Measurements from ENCODE around the gene SPACDR.
"Not testable (repeated sequence)": the region's sequence is repeated elsewhere in the genome, so short reads cannot be mapped to it uniquely, and the experiment has no call there.

Gene SPACDR

DNA sequence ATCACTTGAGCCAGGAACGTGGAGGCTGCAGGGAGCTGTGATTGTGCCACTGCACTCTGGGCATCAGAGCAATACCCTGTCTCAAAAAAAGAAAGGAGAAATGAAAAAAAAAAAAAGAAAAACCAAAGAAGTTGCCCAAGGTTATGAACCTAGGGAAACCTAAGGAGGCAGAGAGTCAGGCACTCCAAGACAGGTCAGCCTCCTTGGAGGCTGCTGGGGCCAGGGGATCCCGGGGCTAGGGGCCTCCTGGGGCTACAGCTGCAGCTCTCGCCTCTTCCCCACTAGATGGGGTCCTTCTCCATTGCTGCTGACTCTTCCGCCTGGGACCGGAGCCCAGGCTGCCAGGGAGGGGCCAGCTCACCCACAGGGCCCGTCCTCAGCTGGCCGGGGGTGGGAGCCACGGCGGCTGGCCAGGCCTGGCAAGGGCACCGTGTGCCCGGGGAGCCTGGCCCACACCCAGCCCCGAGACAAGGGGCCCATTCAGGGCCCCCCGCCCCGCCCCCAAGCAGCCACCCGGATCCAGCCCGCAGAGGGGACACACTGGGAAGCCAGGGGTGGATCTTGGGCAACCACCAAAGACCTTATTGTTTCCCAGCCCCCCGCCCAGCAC, 1.7 kb upstream of the SPACDR start:
- DNase-seq (ENCODE audit: low spot score): peak; percentile 93

- DNase-seq (ENCODE audit: low spot score): no peak
Observed at GRCh38 chr7:100465299-100465698, 1.2 kb upstream of the SPACDR start.

- no peak for DNase-seq (ENCODE audit: low spot score)
Observed at GRCh38 chr7:100464791-100465190, 731 bp upstream of the SPACDR start.

DNA sequence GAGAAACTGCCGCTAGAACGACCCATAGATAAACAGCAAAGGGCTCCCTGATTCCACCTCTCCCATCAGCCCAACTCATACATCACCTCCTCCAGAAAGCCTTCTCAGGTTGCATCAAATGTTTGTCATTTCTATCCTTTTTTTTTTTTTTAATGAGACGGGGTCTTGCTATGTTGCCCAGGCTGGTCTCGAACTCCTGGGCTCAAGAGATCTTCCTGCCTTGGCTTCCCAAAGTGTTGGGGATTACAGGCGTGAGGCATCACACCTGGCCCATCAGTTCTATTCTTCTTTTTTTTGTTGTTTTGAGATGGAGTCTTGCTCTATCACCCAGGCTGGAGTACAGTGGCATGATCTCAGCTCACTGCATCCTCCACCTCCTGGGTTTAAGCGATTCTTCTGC, 7.0 kb downstream of the SPACDR start:
- no peak for DNase-seq (ENCODE audit: low spot score)

DNA sequence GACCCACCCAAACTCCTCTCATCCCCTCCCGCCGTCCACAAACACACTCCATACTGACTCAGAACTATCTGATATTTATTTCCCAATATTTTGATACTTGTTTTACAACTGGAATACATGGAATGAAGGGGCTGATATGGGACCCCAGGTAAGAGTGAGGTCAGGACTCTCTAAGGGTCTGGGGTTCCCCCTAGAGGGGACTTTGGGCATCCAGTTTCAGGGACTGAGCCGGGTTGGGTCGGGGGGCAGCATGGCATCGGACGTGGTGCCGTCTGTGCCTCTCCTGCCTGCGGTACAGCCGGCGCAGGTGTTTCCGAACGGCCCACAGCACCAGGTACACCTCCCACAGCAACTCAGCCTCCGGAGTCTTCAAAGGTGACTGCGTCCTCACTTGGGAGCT, 7.5 kb downstream of the SPACDR start:
- no peak for DNase-seq (ENCODE audit: low spot score)

- no peak for DNase-seq (ENCODE audit: low spot score)
Observed at GRCh38 chr7:100455206-100455605, 8.9 kb downstream of the SPACDR start.

DNA sequence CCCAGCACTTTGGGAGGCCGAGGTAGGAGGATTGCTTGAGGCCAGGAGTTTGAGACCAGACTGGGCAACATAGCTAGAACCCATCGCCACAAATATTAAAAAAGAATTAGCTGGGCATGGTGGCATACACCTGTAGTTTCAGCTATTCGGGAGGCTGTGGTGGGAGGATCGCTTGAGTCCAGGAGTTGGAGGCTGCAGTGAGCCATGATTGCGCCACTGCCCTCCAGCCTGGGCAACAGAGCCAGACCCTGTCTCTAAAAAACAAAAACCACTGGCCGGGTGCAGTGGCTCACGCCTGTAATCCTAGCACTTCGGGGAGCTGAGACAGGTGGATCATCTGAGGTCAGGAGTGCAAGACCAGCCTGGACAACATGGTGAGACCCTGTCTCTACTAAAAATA, 10.2 kb downstream of the SPACDR start:
- DNase-seq (ENCODE audit: low spot score): not testable (repeated sequence)

GRCh38 chr7:100452513-100452912, 11.5 kb downstream of the SPACDR start:
- DNase-seq (ENCODE audit: low spot score): no peak

- no peak for DNase-seq (ENCODE audit: low spot score)
Observed at GRCh38 chr7:100449190-100449795, 14.8 kb downstream of the SPACDR start.

DNA sequence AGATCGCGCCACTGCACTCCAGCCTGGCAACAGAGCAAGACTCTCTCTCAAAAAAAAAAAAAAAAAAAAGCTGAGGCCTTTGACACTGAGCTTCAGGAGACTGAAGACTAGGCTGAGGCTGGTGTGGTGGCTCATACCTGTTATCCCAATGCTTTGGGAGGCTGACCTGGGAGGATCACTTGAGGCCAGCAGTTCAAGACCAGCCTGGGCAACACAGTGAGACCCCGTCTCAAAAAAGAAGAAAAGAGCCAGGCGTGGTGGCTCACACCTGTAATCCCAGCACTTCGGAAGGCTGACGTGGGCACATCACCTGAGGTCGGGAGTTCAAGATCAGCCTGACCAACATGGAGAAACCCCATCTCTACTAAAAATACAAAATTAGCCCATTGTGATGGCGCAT, 16.7 kb downstream of the SPACDR start:
- not testable (repeated sequence) for DNase-seq (ENCODE audit: low spot score)

DNA sequence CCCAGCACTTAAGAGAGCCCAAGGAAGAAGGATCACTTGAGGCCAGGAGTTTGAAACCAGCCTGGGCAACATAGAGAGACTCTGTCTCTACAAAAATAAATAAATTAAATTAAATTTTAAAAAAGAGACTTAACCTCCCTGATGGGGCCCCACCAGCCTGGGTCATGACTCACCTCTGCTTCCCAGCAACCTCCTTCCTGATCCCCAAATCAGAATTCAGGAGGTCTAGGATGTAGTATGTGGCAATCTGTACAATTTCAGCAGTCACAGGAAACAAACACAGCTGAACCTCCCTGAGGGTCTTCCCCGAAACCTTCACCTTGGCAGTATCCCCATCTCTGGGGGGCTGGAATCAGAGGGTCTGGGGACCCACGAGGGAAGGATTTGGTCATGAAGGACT, 18.0 kb downstream of the SPACDR start:
- peak; percentile 36 for DNase-seq (ENCODE audit: low spot score)

- DNase-seq (ENCODE audit: low spot score): peak; percentile 40
Observed at GRCh38 chr7:100444311-100445278, 19.5 kb downstream of the SPACDR start.

- DNase-seq (ENCODE audit: low spot score): no peak
Observed at GRCh38 chr7:100443096-100443840, 20.8 kb downstream of the SPACDR start.

GRCh38 chr7:100441641-100442535, 22.2 kb downstream of the SPACDR start:
- no peak for DNase-seq (ENCODE audit: low spot score)

GRCh38 chr7:100439244-100439643, 24.8 kb downstream of the SPACDR start:
- DNase-seq (ENCODE audit: low spot score): not testable (repeated sequence)

DNA sequence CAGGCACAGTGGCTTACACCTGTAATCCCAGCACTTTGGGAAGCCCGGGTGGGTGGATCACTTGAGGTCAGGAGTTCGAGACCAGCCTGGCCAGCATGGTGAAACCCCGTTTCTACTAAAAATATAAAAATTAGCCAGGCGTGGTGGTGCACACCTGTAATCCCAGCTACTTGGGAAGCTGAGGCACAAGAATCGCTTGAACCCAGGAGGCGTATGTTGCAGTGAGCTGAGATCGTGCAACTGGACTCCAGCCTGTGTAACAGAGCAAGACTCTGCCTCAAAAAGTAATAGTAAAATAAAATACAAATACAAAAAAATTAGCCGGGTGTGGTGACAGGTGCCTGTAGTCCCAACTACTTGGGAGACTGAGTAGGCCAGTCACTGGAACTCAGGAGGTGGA, 25.3 kb downstream of the SPACDR start:
- DNase-seq (ENCODE audit: low spot score): not testable (repeated sequence)

- no peak for DNase-seq (ENCODE audit: low spot score)
Observed at GRCh38 chr7:100438172-100438571, 25.9 kb downstream of the SPACDR start.

DNA sequence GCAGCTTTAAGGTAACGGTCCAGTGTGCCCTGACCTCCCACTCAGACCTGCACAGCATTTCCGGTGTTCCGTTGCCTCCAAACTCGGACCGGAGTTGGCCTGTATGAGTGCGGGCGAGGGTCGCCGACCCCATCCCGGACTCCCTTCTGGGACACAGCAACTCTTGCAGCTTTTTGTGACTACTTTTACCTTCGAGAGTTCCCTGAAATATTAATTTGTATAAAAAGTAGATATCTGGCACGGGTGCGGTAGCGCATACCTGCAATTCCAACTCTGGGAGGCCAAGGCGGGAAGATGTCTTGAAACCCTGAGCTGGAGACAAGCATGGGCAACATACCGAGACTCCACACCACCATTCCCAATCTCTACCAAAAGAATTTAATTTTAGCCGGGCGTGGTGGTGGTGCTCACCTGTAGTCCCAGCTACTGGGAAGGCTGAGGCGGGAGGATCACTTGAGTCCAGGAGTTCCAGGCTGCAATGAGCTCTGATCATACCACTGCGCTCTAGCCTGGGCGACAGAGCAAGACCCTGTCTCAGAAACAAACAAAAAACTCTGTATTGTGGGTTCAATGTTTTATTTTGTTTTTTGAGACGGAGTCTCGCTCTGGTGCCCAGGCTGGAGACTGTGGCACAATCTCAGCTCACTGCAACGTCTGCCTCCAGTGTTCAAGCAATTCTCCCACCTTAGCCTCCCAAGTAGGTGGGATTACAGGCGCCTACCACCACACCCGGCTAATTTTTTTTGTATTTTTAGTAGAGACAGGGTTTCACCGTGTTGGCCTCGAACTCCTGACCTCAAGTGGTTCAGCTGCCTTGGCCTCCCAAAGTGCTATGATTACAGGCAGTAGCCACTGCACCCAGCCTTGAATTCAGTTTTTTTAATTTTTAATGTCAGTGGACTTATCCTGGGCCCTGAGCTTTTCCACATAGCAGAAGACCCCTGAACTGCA, 26.6 kb downstream of the SPACDR start:
- DNase-seq (ENCODE audit: low spot score): no peak

DNA sequence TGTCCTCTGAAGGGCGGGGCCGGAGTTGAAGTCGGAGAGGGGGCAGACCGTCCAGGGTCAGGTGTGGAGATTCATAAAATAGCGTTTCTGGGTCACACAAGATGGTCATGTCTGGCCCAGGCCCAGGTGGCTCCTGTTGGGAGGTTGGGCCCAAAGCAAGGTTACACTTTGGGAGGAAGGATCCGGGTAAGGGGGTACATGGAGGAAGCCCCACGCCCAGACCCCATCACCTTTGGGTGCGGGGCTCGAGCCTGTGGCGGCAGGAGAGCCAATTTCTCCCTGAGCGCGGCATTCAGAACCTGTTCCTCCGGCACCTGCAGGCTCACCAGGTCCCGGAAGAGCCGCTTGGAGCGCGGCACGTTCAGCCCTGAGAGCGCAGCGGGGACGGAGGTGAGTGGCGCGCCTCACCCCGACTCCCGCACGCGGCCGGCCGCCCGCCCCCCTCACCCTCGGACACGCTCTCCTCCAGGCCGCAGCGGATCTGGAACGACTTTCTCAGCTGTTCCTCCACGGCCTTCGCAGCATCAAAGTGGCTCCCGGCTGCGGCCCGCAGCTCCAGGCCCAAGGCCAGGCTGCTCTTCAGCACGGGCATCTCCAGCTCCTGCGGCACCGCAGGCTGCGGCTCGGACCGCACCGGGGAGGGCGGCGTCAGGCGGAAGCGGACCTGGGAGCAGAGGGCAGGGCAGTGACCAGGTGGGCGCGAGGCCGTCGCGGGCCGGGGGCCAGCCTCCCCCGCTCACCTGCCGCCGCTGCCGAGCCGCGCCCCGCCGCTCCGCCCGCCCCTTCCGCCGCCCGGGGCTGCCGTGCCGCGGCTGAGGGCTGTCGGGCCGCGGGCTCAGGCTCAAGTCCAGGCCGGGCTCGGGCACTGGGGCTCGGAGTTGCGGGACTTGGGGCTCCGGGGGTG, 28.4 kb downstream of the SPACDR start:
- DNase-seq (ENCODE audit: low spot score): peak; percentile 52

Measured in GM03348 (cell line).